ENCODE measurements around the gene PYCR2.

The PYCR2 gene

GRCh38 chr1:225949041-225949440 lies 25.0 kb upstream of the PYCR2 start:
- TF ChIP-seq CTCF (IDR thresholded peaks at IDR 0.05; ENCODE audit: low read depth, low read length, missing control alignments), result no peak
- no peak overlapping the region for H3K4me3 ChIP-seq (replicated peaks; ENCODE audit: low read depth, low read length)
- DNase-seq (ENCODE audit: extremely low read depth, low read depth), result no peak

GRCh38 chr1:225946803-225947202 lies 22.8 kb upstream of the PYCR2 start:
- no peak for DNase-seq (ENCODE audit: extremely low read depth, low read depth)
- H3K4me3 ChIP-seq (replicated peaks; ENCODE audit: low read depth, low read length), result no peak overlapping the region
- no peak for TF ChIP-seq CTCF (IDR thresholded peaks at IDR 0.05; ENCODE audit: low read depth, low read length, missing control alignments)

- DNase-seq (ENCODE audit: extremely low read depth, low read depth), result no peak
- no peak overlapping the region for H3K4me3 ChIP-seq (replicated peaks; ENCODE audit: low read depth, low read length)
- no peak for TF ChIP-seq CTCF (IDR thresholded peaks at IDR 0.05; ENCODE audit: low read depth, low read length, missing control alignments)
Measured at GRCh38 chr1:225946082-225946620, 22.1 kb upstream of the PYCR2 start.

- no peak for TF ChIP-seq CTCF (IDR thresholded peaks at IDR 0.05; ENCODE audit: low read depth, low read length, missing control alignments)
- no peak for DNase-seq (ENCODE audit: extremely low read depth, low read depth)
- H3K4me3 ChIP-seq (replicated peaks; ENCODE audit: low read depth, low read length), result no peak overlapping the region
Measured at GRCh38 chr1:225945564-225945963, 21.5 kb upstream of the PYCR2 start.

GRCh38 chr1:225944951-225945350 lies 20.9 kb upstream of the PYCR2 start:
- no peak for DNase-seq (ENCODE audit: extremely low read depth, low read depth)
- no peak overlapping the region for H3K4me3 ChIP-seq (replicated peaks; ENCODE audit: low read depth, low read length)
- no peak for TF ChIP-seq CTCF (IDR thresholded peaks at IDR 0.05; ENCODE audit: low read depth, low read length, missing control alignments)

- H3K4me3 ChIP-seq (replicated peaks; ENCODE audit: low read depth, low read length), result no peak overlapping the region
- no peak for TF ChIP-seq CTCF (IDR thresholded peaks at IDR 0.05; ENCODE audit: low read depth, low read length, missing control alignments)
- DNase-seq (ENCODE audit: extremely low read depth, low read depth), result no peak
Measured at GRCh38 chr1:225944387-225944786, 20.3 kb upstream of the PYCR2 start.

GRCh38 chr1:225943582-225943981 lies 19.5 kb upstream of the PYCR2 start:
- no peak for TF ChIP-seq CTCF (IDR thresholded peaks at IDR 0.05; ENCODE audit: low read depth, low read length, missing control alignments)
- no peak overlapping the region for H3K4me3 ChIP-seq (replicated peaks; ENCODE audit: low read depth, low read length)
- no peak for DNase-seq (ENCODE audit: extremely low read depth, low read depth)
